ENCODE data around the gene AARS2.
A peak's percentile ranks its signal among the peaks of the same experiment; 100 is the strongest.

AARS2 gene

DNA sequence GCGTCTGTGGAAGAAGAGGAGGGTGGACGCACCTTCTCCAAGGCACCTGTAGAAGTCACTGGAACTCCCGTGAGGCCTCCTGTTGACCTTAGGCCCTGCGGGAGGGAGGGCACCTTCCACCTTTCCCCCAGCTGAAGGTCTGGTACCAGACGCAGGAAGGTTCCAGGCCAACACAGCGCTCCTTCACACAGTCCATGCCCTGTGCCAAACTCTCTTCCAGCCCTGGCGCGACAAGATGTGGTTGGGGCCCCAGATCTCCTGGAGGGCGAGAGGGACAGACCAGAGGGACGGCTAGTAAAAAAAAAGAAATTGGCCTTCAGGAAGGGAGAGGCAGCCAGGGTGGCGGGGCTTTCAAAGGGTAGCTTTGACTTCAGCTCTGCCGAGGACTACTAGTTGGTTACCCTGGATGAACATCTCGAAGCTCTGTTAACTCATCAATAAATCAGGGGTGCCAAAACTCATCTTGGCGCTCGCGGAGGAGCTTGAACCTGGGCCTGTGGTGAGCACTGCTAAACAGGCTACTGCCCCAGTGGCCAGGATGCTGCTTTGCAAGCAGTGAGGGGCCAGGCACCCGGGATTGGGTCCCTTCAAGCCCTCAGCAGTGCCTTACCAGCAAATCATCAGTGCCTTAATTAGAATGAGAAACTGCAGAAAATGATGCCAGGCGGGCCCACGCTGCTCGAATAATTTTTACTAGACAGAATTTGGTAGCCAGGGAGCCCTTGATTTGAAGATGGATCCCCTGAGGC is 14.9 kb downstream of the AARS2 start:
- DNase-seq, result no peak

DNA sequence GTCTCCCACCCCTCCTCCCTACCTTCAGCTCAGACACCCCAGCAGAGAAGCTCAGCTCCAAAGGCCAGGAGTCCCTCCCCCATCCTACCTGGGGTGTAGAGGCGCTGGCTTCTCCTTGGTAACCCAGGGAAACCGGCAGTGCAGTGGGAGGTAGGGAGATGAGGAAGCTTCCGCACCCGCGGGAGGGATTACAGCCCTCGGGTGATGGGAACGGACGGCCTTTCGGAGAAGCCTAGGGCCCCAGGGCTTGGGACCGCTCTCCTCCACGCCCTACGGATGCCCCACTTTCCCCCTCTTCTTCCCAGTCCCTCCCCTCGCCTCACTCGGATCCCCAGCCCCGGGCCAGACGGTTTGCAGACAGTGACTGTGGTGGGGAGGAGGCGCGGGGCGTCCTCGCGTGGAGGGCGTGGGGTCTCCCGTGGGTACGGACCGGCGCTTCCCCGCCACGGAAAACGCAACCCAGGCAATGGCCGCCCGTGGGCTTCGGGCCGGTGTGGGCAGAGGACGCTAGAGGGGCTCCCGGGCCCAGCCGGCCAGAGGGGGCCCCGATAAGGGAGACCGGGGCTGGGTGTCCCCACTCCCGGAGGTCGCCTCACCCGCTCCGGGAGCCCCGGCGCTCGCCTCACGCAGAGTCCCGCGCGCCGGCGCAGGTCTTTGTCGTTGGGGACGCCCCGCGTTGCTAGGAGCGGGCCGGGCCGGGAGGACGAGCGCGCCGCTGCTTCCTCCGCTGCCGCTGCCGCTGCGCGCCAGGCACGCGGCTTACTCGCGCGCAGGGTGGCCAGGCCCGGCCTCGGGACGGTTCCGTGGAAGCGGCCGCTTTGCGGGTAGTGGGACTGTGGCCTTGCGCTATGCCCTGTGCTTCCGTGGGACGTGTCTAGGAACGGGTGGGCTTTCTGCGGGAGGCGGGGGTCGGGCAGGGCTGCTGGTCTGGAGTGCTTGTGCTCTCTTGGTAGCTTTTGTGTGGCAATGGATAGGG is 15.8 kb downstream of the AARS2 start:
- DNase-seq, result peak; percentile 64

DNA sequence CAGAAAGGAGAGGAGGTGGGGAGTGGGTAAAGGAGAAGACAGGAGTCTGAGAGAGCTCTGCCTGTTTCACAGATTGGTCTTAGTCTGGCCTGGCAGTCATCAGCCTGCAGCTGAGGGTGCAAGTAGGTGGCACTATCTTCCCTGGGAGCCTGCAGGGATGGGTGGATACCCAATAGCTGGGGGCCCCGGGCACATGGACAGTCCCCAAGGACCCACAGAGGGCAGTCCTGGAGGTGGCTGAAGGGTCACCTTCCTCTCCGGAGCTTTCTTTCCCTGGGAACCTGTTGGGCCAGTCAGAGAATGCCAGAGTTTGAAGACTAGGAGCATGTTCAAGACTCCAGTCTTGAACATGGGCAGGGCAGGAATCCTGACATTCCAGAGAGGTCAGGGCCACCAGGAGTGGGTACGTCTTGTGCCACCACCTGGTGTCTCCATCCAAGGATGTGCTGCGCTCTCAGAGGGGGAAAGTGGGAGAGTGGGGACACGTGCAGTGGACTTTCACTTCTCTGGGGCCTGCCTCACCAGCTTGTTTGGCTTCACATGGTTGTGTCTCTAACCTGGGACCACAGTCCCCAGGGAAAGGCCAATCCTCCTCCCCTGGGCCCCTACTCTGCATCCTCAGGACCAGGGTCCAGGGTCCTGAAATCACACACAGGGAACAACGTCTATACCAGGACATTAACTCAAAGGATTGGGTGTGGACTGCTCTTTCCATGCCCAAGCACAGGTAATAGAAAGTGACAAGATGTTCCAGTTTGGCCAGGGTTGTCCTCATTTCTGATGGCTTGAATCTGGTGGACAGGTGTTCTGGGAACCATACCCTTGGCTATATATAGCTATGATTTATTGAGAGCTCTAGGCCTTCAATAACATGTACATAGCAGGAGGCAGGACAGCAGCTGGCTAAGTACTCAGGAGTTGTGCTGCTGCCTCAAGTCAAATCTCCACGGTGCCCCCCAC is 18.0 kb downstream of the AARS2 start:
- no peak for DNase-seq

DNA sequence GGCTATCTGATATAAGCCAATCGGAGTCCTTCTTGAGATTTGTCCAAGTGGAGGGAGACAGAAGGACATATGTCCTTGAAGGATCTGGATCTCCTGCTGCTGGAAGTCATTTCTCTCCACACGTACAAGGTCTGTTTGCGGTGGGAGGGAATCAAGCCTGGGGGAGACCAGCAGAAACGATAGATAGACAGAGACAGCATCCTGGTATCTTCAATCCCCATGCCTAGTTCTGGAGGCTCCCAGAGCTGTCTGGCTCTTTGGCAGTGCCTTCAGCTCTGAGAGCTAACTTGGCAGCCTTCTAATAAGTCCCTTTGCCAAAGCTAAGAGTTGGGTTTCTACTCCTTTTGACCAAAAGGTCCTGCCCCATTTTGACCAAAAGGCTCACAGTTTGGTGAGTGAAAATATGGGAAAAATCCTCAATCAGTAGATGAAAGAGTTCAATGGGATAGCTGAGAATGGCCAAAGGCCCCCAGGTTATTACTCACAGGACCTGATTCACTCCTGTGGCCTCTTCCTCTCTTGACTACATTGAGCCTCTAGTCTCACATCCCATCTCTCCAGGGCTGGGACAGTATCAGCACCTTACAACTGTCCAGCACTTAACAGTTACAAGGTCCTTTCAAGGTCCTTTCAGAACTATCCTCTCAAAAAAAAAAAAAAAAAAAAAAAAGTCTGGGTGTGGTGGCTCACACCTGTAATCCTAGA is 20.3 kb downstream of the AARS2 start:
- DNase-seq, result no peak

DNA sequence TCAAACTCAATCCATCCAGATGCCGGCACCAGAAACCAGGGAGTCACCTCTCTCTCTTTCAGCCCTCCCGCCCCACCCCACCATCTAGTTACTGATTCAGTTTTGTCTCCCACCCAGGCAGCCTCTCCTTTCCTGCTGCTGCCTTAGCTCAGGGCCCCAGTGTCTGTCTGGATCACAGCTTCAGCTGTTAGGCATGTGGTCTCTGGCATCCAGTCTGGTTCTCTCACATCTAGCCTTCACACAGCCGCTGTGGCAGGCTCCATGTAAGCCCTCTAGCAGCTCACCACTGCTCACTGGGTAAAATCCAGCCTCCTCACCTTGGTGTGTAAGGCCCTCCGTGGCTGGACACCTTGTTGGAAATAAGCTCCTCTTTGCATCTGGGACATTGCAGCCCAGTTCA is 21.3 kb downstream of the AARS2 start:
- no peak for DNase-seq

DNA sequence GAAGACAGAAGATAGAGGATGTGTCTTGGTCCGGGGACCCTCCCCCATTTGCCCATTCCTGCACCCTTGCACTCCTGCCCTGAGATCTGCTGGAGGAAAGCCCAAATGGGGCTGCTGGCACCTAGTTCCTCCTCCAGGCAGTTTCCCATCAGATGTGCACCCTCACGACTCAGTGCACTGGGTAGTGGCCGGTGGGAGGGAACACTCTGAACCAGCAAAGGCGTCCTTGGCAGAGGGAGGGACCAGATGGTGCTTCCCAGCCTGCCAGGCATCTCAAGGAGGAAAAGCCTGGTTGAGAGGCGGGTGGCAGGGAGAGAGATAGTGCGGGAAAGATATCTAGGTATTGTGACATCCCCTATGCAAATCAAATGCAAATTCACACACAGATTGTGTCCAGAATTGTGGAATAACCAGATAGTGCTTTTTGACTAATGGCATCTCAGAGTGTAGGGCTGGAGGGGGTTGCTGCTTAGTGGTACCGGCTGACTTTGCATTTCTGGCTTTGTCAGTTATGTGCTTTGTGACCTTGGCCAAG is 23.4 kb downstream of the AARS2 start:
- no peak for DNase-seq

DNA sequence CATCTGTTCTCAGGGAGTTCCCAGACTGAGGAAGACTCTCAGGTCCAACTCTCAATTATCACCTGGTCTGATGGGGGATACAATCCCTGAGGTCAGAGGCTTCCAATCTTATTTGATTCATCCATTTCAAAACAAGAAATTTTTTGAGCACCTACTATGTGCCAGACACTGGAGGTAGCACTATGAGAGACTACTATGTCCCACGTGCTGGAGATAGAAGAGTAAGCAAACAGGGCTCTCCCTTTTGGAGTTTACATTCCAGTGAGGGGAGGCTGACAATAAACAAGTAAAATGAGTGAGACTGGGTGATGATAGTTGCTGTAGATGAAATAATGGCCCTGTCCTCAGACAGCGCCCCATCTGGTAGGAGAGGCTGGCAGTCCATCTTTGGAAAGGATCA is 26.4 kb downstream of the AARS2 start:
- DNase-seq, result no peak

DNA sequence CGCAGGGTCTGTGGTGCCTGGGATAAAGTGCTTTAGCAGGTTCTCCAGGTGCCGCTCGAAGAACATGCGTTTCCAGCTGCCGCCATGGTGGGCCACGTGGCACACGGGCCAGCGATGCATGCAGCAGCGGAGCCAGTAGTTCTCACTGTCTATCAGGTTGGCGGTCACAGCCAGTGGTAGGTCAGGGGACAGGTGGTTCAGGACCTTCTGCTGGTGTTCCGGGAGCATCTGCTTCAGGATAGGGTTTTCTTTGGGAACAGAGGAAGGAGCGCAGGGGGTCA is 26.9 kb downstream of the AARS2 start:
- no peak for DNase-seq

DNA sequence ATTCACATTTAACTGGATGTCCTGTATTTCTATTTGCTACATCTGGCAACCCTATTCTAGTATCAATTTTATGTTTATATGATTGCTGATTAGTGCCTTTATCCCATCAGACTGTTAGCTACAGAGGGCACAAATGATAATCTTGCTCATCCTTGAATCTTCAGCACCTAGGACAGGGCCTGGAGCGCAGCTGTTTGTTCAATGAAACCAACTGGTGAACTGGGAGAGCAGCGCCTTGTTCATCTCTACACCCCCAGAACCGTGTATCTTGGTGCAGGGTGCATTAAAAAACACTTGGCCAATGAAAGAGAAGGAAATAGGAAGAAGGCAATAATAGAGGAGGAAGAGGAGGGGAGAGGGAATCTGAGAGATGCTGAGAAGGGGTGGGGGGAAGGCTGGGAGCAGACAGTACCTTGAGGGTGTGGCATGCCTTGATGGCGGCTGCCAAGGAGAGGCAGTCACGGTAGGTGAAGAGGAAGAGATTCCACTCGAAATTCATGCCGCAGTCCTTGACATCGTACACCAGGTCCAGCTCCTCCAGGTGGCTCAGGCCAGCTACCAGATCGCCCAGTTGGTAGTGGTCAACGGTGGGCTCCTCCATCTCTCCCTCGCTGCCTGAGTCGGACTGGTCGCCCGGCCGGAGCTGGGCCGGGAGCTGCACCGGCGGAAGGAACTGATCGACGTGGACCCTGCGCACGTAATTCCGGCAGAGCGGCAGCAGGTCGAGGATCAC is 27.4 kb downstream of the AARS2 start:
- DNase-seq, result no peak

DNA sequence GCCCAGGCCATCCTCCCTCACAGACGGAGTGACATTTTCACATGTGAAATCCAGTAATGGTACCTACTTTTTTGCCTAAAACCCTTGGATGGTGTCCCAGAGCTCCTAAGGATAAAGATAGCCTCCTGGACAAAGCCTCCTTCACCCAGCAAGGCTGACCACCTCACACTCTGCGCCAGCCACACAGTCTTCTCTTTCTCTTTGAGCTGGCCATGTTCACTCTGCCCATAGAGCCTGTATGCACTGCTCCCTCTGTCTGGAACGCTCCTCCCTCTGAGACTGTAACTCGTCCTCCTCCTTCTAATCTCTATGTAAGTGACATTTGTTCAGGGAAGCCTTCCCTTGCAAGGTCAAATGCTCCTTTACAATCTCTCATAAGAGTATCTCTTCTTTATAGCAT is 28.3 kb downstream of the AARS2 start:
- DNase-seq, result no peak

DNA sequence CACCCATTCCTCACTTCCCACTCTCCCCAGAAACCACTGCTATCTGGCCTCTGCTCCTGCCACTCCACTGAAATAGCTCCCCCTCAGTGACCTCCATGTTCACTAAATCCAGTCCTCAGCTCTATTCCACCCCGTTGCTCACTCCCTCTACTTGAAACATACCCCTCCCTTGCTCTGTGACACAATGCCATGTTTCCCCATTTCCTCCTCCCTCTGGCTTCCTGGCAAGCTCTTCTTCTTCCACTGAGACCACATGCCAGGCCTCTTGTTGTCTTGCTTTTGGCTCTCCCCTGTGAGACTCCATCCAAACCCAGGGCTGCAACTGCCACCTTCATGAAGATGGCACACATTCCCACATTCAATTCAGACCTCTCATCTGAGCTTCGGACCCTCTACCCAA is 29.0 kb downstream of the AARS2 start:
- DNase-seq, result no peak

DNA sequence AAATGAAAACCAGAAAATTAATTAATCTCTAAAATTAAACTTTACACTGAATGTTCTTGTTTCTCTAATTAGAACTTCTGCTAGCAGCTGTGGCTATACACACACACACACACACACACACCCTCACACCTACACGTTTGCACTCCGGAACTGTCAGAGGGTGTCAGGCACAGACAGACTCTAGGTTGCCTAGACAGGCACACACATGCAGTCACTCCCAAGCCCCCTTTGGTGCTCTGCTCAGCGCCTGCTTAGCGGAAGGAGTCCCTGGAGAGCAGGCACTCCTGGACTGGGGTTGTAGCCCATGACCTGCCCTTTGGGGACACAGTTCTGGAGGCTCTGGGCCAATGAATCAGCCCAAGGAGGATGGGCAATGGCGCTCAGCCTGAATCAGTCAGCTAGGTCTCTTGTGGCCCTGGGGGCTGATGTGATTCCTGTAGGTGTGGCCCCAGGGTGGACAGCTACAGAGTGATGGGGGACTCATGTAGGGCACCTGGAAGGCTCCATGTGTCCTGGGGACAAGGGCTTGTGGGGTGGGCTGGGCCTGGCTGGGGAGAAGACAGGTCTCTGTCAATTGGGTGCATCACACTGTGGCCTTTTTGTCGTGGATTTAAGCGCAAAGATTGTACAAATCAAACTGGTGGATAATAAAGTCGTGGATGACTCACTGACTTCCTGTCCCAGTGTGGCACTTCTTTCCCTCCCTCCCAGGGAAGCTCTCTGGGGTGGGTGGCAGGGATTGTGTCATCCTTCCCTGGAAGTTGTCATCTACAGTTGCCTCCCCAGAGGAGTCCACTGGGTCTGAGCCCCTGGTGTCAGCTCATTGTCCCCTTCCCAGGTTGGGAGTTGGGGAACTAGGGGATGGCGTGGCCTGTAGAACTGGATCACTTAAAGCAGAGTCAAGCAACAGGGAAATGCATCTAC is 34.1 kb downstream of the AARS2 start:
- no peak for DNase-seq

DNA sequence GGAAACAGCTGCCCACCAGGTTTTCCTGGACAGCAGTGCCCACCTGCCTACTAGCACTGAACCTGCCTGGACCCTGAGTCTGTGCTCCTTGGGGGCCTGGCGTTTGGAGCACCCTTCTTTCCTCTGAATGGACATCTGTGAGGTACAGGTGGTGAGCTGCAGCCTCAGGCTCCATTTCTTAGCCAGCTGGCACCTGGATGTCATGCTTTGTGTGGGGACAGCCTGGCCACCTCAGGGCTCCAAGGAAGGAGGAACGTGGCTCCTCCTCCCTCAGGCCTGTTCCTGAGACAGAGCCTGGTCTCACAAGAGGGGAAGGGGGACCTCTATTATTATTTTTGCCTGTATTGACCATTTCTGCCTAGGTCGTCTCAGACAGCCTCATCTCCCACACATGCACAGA is 34.8 kb downstream of the AARS2 start:
- DNase-seq, result no peak

DNA sequence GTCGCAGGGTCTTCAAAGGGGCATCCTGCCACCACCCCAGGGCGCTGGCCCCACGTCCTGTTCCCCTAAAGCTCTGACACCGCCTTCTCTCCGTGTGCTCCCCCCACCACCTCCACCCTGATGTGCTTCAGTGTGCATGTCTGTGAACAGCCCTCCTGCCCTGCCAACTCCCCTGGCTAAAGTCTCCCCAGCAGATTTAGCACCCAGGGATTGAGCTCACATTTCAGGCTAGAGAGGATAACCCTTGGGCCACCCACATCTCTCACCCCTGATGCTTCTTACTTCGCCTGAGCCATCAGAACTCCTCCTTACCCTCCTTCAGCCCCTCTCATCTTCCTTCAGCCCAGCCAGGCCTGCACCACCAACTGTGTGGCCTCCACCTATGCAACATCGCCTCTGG is 35.4 kb downstream of the AARS2 start:
- no peak for DNase-seq

DNA sequence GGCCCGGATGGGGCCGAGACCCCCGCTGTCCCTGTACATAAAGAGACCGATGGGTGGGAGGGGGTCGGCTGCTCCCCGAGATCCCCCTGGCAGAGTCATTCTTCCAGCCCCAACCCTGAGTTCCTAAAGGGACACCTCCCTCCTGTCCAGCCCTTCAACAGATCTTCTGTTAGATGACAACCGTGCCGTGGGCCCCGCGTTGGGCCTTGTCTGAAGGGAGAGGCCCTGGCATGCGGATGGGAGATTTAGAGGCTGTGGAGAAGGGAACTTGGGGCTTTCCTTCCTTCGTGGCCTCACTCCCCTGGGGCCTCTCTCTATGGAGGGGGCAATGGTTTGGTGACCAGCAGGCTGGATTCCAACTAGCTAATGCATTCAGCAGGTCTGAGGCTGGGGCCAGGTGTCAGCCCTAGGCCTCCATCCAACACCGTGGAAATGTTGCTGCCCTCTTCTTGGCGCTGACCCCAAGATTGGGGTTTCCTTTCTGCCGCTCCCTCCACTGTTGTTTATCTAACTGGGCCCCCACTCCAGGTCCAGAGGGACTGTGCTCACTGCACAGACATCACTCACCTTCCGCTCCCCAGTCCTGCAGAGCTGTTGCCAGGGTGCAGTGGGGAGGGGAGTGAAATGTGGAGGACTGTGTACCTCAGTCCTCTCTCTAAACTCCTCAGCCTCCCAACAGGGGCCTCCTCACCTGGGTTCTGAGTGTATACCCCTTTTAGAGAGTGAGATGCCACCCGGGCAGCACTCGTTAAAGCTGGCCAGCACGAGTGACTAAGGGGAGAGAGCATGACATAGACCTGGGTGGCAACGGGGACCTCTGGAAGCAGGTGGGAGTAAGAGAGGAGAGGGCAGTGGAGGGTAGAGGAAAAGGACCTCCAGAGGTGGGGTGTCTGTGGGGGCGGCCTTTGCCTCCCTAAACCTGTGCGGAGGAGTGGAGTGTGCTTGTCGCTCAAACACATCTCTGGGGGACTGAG is 36.2 kb downstream of the AARS2 start:
- DNase-seq, result no peak

DNA sequence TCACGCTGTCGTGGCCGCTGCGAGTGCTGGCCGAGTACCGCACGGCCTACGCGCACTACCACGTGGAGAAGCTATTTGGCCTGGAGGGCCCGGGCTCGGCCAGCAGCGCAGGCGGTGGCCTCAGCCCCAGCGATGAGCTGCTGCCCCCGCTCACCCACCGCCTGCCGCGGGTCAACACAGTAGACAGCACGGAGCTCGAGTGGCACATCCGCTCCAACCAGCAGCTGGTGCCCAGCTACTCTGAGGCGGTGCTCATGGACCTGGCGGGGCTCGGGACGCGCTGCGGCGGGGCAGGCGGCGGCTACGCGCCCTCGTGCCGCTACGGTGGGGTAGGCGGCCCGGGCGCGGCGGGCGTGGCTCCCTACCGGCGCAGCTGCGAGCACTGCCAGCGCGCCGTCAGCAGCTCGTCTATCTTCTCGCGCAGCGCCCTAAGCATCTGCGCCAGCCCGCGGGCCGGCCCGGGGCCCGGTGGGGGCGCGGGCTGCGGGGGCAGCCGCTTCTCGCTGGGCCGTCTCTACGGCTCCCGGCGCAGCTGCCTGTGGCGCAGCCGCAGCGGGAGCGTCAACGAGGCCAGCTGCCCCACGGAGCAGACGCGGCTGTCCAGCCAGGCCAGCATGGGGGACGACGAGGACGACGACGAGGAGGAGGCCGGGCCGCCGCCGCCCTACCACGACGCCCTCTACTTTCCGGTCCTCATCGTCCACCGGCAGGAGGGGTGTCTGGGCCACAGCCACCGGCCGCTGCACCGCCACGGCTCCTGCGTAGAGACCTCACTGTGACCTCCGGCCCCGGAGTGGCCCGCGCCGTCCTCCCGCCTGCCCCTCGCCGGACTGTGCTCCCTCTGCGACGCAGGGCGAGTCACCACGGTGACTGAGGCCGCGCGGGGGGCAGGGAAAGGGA is 37.1 kb downstream of the AARS2 start:
- peak; percentile 51 for DNase-seq

DNA sequence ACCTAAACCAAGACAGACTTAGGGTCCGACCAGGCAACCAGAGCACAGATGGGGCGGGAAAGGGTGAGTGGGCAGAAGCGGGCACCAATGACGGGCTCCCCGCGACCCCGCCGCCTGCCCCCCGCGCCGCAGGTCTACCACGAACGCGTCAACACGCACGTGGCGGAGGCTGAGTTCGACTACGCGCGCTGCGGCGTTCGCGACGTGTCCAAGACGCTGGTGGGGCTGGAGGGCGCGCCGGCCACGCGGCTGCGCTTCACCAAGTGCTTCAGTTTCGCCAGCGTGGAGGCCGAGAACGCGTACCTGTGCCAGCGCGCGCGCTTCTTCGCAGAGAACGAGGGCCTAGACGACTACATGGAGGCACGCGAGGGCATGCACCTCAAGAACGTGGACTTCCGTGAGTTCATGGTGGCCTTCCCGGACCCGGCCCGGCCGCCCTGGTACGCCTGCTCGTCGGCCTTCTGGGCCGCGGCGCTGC is 37.8 kb downstream of the AARS2 start:
- no peak for DNase-seq

DNA sequence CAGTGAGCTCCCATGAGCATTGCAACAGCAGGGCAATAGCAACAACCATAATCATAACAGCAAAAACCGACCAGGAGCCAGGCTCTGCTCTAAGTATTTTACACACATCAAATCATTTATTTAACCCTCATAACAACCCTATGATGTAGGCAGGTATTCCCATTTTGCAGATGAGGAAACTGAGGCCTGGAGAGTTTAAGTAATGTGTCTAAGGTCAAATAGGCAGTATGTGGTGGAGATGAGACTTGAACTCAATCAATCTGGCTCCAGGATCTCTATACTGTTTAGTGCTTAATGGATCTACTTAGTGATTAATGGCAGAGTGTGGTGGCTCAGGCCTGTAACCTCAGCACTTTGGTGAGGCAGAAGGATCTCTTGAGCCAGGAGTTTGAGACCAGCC is 39.5 kb downstream of the AARS2 start:
- DNase-seq, result no peak

All from activated T-cell treated with anti-CD3 and anti-CD28 coated beads, Interleukin-2, amount 50 U/mL, for 1 hour (primary cell).